OCI-LY7 (cell line): ENCODE data around the gene XRN2. TPM values are rescaled to one million over a fixed set of nuclear protein-coding genes. Genes with fewer than 3 reads are reported as not detected.

Experiments
- BruUV-seq: library from RNA; stranded (reverse); fragments of 400-500 nt; replicated peaks from 2 replicates; lab custom pipeline; 2021; lab: Mats Ljungman, UMichigan
- CTCF ChIA-PET: fragments of 300-600 bp; sonication (Branson Sonifier 250); formaldehyde crosslinking; loops from one replicate; lab custom pipeline; 2022; ENCODE audit warnings: antibody characterized with exemption; ENCODE audit not compliant: unreplicated experiment; lab: Charles Lee
- POLR2A ChIA-PET: fragments of 300-600 bp; sonication (Branson Sonifier 250); formaldehyde crosslinking; loops from one replicate; lab custom pipeline; 2022; ENCODE audit warnings: antibody characterized with exemption; lab: Charles Lee
- DNase-seq: peaks from one replicate; pipeline ENCODE4 v3.0.0-alpha.2; 2015; ENCODE audit warnings: low spot score
- H2AFZ ChIP-seq: fragments of 200-600 bp; sonication (generic), shearing (Covaris generic); 2 replicates; pipeline ENCODE4 v1.6.1; 2014; ENCODE audit warnings: mild to moderate bottlenecking, antibody characterized with exemption, low read length, moderate library complexity
- H3K27ac ChIP-seq: fragments of 200-600 bp; sonication (generic); 2 replicates; pipeline ENCODE4 v1.5.1; 2014; ENCODE audit warnings: mixed run types, low read depth, mild to moderate bottlenecking, moderate library complexity, low read length, inconsistent platforms; ENCODE audit not compliant: poor library complexity, severe bottlenecking
- H3K36me3 ChIP-seq: fragments of 200-600 bp; sonication (generic); 2 replicates; pipeline ENCODE4 v1.6.1; 2014; ENCODE audit warnings: mild to moderate bottlenecking, antibody characterized with exemption, low read length, moderate library complexity, mixed read lengths; ENCODE audit not compliant: insufficient read depth
- H3K4me1 ChIP-seq: fragments of 200-600 bp; sonication (generic); 2 replicates; pipeline ENCODE4 v1.5.1; 2014; ENCODE audit warnings: mild to moderate bottlenecking, low read length; ENCODE audit not compliant: insufficient read depth, poor library complexity, severe bottlenecking
- H3K4me2 ChIP-seq: fragments of 200-600 bp; sonication (generic); 2 replicates; pipeline ENCODE4 v1.6.1; 2014; ENCODE audit warnings: mild to moderate bottlenecking, low read length
- H3K4me3 ChIP-seq: fragments of 200-600 bp; sonication (generic); 2 replicates; pipeline ENCODE4 v1.5.1; 2014; ENCODE audit warnings: mild to moderate bottlenecking, low read depth, low read length; ENCODE audit not compliant: poor library complexity, severe bottlenecking
- H3K79me2 ChIP-seq: fragments of 200-600 bp; sonication (generic); 2 replicates; pipeline ENCODE4 v1.6.1; 2016; ENCODE audit warnings: low read depth, mild to moderate bottlenecking, low read length, moderate library complexity, mixed read lengths; ENCODE audit not compliant: insufficient read depth
- H3K9me2 ChIP-seq: fragments of 200-600 bp; sonication (generic); 2 replicates; pipeline ENCODE4 v1.6.1; 2016; ENCODE audit warnings: mild to moderate bottlenecking, low read length, mixed read lengths; ENCODE audit not compliant: insufficient read depth
- H3K9me3 ChIP-seq: fragments of 200-600 bp; sonication (generic); 2 replicates; pipeline ENCODE4 v1.6.1; 2014; ENCODE audit warnings: mild to moderate bottlenecking, mixed run types, low read length, mixed read lengths
- H4K20me1 ChIP-seq: fragments of 200-600 bp; sonication (generic); 2 replicates; pipeline ENCODE4 v1.6.1; 2014; ENCODE audit warnings: mild to moderate bottlenecking, antibody characterized with exemption, low read length, moderate library complexity, mixed read lengths; ENCODE audit not compliant: insufficient read depth
- EZH2phosphoT487 ChIP-seq: fragments of 200-600 bp; sonication (generic); IDR thresholded peaks from 2 replicates; pipeline ENCODE4 v1.6.1; 2018; ENCODE audit warnings: low read depth, borderline replicate concordance, mild to moderate bottlenecking, mixed run types, antibody characterized with exemption, low read length, moderate library complexity, mixed read lengths
- intact Hi-C: fragments of 100-400 bp; cut with micrococcal nuclease; formaldehyde crosslinking; loops from one replicate; pipeline ENCODE4 v1.10.0; 2022; ENCODE audit not compliant: unreplicated experiment
- total RNA-seq, 2 experiments: library from RNA; depleted of rRNA in 1 of 2; stranded (reverse); fragments of >200 nt in 1 of 2; shearing (Covaris generic) in 1 of 2; gene quantifications; 2 replicates each; pipeline ENCODE4 v1.2.3, GENCODE V29; 2014 to 2022
- TF ChIP-seq, protein P1 (sequence below): fragments of 200-600 bp; sonication (generic); conservative IDR thresholded peaks from 2 replicates; pipeline ENCODE4 v1.5.1; 2014; ENCODE audit warnings: mild to moderate bottlenecking, antibody characterized with exemption, low read length, moderate library complexity, mixed read lengths

The XRN2 gene
- total RNA-seq, 2 experiments from 2014 or later: 47.9 to 50.3 TPM

DNA sequence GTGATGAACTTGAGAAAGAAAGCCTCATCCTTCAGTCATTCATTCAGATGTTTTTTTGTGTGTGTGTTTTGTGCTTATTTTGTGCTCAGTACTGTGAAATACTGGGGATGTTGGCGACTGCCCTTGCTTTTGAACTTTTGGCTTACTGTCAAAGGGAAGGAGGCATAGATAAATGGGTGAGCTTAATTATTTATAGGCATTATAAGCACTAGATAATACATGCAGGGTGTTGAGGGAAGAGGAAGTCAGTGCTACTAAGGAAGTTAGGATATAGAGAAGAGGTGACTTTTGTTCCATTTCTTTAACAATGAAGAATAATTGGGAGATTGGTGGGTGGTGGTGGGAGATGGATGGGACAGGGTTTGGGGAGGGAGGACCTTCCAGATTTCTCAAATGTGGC, 23.6 kb downstream of the XRN2 start:
- Histone ChIP-seq H3K9me3 (peaks cover 7% of the 10 kb centered on the region; the same call in 1 of the 2 replicates), H3K4me2 (no peak overlapping the region), H3K36me3 (peaks cover 63% of the 10 kb centered on the region), H3K79me2 (peaks cover 79% of the 10 kb centered on the region), H3K9me2 (no peaks in the 10 kb centered on the region), H2AFZ (no peak overlapping the region), H3K4me1 (peaks cover 8% of the 10 kb centered on the region), H3K4me3 (no peak overlapping the region), H4K20me1 (peaks cover 30% of the 10 kb centered on the region), H3K27ac (no peak overlapping the region)
- BruUV-seq: no TSS peak
- ChIA-PET CTCF (no interaction called here), POLR2A (interaction anchor here (1.1 to 1.9 kb wide), 3 partner anchors 11 to 15 kb away, joined by 3 to 9 read pairs (median 3); no protein-coding TSS in a partner anchor)
- no peak for DNase-seq
- intact Hi-C loops: no loop called here
- TF ChIP-seq, protein P1, sequence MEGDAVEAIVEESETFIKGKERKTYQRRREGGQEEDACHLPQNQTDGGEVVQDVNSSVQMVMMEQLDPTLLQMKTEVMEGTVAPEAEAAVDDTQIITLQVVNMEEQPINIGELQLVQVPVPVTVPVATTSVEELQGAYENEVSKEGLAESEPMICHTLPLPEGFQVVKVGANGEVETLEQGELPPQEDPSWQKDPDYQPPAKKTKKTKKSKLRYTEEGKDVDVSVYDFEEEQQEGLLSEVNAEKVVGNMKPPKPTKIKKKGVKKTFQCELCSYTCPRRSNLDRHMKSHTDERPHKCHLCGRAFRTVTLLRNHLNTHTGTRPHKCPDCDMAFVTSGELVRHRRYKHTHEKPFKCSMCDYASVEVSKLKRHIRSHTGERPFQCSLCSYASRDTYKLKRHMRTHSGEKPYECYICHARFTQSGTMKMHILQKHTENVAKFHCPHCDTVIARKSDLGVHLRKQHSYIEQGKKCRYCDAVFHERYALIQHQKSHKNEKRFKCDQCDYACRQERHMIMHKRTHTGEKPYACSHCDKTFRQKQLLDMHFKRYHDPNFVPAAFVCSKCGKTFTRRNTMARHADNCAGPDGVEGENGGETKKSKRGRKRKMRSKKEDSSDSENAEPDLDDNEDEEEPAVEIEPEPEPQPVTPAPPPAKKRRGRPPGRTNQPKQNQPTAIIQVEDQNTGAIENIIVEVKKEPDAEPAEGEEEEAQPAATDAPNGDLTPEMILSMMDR: no peak
- no peak for TF ChIP-seq EZH2phosphoT487

GRCh38 chr20:21336455-21337151, 33.5 kb downstream of the XRN2 start:
- Histone ChIP-seq H3K9me3 (no peaks in the 10 kb centered on the region), H3K4me1 (no peaks in the 10 kb centered on the region), H3K36me3 (peaks cover 95% of the 10 kb centered on the region), H4K20me1 (no peaks in the 10 kb centered on the region), H3K9me2 (no peaks in the 10 kb centered on the region), H3K79me2 (no peaks in the 10 kb centered on the region), H2AFZ (no peak overlapping the region), H3K4me2 (no peak overlapping the region), H3K27ac (no peak overlapping the region), H3K4me3 (no peak overlapping the region)
- intact Hi-C loops: no loop called here
- no peak for TF ChIP-seq EZH2phosphoT487
- TF ChIP-seq, protein P1: no peak
- POLR2A ChIA-PET: interaction anchor here (0.6 to 1.3 kb wide), 2 partner anchors 15 to 195 kb away, joined by 3 read pairs; no protein-coding TSS in a partner anchor
- DNase-seq: no peak
- CTCF ChIA-PET: no interaction called here
- no TSS peak for BruUV-seq

DNA sequence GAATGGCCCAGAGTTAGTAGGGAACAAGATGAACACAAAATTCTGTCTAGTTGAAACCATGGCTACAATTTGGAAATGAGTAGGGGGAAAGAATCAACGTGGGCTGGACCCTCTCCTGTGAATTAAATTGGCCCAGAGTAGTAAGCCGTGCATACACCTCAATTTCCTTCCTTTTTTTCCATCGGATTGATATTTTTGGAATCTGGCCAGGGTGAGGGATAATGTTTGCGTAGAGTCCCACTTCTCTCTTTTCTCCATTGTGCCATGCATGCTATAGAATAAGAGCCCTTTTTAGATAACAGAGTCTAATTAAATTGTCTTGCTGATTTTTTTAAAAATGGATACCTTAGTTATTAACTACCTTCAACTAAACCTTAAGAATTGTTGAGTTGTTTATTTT, 35.2 kb downstream of the XRN2 start:
- no peak overlapping the region for H3K4me3 ChIP-seq
- no peak overlapping the region for H3K27ac ChIP-seq
- no peak overlapping the region for H3K4me2 ChIP-seq
- CTCF ChIA-PET: no interaction called here
- no peaks in the 10 kb centered on the region for H3K4me1 ChIP-seq
- no peaks in the 10 kb centered on the region for H4K20me1 ChIP-seq
- POLR2A ChIA-PET: no interaction called here
- intact Hi-C loops: no loop called here
- no peak for DNase-seq
- BruUV-seq: no TSS peak
- H3K9me2 ChIP-seq: no peaks in the 10 kb centered on the region
- no peak overlapping the region for H2AFZ ChIP-seq
- H3K36me3 ChIP-seq: peaks cover 90% of the 10 kb centered on the region
- no peak for TF ChIP-seq EZH2phosphoT487
- TF ChIP-seq, protein P1: no peak
- H3K79me2 ChIP-seq: no peaks in the 10 kb centered on the region
- H3K9me3 ChIP-seq: no peaks in the 10 kb centered on the region
